HCEC 1CT (cell line): ENCODE results near the gene RASAL2.
A peak's percentile ranks its signal among the peaks of the same experiment; 100 is the strongest.

Source experiments
- DNase-seq: peaks from one replicate; pipeline ENCODE4 v3.0.0-alpha.2; 2017

The RASAL2 gene

GRCh38 chr1:178407655-178408054 lies 313.8 kb downstream of the RASAL2 start:
- no peak for DNase-seq

DNA sequence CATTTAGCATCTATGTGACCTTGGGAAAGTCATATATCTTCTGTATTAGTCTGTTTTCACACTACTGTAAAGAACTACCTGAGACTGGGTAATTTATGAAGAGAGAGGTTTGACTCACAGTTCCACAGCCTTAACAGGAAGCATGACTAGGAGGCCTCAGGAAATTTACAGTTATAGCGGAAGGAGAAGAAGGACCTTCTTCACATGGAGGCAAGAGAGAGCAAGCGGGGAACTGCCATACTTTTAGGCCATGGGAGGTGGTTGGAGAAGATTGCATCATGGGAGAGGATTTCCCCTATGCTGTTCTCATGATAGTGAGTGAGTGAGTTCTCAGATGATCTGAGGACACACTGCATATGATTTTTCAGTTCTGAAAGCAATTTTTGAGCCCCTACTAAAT lies 315.0 kb downstream of the RASAL2 start:
- no peak for DNase-seq

GRCh38 chr1:178409541-178409940 lies 315.6 kb downstream of the RASAL2 start:
- DNase-seq = no peak

DNA sequence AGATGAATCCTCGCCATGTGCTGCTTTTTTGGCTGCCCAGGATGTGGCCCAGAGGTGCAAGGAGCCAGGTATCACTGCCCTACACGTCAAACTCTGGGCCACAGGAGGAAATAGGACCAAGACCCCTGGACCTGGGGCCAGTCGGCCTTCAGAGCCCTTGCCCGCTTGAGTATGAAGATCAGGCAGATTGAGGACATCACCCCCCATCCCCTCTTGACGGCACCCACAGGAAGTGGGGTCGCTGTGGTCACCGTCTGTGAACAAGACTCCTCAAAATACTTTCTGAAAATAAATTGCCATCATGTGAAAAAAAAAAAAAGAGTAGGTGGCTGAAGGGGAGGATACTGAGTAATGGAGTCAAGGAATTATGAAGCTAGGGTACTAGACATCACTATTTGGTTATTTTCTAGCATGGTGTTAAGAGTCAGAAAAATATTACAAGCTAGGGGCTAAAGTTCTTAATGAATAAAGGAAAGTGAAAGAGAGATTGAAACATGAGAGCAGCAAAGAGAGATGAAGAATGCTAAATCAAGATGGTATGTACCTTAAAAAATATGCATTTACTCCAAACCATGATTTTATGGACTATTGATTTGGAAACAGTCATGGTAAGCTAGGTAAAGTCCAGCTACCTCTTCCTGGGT lies 318.0 kb downstream of the RASAL2 start:
- no peak for DNase-seq

DNA sequence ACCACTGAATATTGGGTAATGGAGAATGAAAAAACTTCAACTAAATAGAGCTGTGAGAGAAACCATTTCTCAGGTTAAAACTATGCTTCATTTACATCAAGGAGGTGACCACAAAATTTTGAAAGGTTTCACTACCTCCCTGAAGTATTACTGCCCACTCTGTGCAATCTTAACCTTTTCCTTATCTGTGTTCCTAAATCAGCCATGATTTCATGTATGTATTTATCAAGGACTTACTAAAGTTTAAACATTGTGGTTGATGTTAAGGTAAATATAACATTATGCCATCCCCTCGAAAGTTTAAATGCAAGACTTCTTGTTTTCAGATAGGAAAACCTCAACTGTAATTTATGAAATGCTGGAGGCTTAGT lies 318.5 kb downstream of the RASAL2 start:
- DNase-seq = no peak

- peak; percentile 93 for DNase-seq
Measured at GRCh38 chr1:178417858-178418257, 324.0 kb downstream of the RASAL2 start.

DNA sequence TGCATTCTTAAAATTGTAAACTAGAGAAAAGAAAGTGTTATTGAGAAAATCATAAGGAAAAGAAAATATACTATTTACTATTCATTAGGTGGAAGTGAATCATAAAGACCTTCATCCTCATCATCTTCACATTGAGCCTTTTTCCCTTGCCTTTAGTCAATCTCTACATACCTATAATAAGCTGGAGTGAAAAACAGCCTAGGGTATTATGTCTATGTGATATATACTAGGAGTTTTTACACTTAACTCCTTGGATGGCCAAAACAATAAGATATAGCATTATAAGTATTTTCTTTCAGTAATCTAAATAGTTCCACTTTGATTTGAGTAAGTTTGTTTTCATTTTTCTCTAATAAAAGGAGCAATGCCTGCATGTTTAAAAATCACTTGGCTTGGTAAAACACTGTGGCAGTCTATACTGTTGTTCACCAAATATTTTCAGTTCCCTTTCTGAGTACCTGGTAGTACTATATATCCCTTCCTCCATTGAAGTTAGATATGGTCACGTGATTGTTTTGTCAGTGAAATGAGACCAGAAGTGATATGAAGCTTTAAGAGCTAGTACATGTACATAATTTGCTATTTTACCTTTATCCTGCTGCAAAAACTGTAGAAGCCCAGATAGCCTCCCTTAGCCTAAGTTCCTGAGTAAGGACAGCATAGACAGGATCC lies 324.5 kb downstream of the RASAL2 start:
- DNase-seq = no peak

- DNase-seq = no peak
Measured at GRCh38 chr1:178434360-178434759, 340.5 kb downstream of the RASAL2 start.

GRCh38 chr1:178434899-178435435 lies 341.1 kb downstream of the RASAL2 start:
- no peak for DNase-seq

DNA sequence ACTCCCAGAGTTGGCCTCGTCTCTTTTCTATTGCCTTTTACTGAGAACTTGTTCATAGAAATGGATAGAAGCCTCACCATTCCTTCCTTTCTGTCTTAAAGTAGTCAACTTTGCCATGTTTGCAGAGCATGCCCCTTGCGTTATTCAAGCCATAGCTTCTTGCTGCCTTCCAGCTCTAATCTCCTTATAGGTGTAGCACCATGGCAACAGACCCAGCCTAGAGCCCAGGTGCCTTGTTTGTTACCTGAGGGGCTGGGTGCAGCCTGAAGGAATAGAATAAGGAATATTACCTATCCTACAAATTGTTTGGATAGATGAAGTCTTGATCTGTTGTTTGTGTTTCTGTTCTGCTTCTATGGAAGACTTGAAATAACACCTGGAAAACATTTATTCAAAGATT lies 343.0 kb downstream of the RASAL2 start:
- DNase-seq = no peak

- no peak for DNase-seq
Measured at GRCh38 chr1:178438432-178438831, 344.5 kb downstream of the RASAL2 start.

GRCh38 chr1:178442925-178443324 lies 349.0 kb downstream of the RASAL2 start:
- DNase-seq = no peak

GRCh38 chr1:178450871-178451270 lies 357.0 kb downstream of the RASAL2 start:
- peak; percentile 59 for DNase-seq

DNA sequence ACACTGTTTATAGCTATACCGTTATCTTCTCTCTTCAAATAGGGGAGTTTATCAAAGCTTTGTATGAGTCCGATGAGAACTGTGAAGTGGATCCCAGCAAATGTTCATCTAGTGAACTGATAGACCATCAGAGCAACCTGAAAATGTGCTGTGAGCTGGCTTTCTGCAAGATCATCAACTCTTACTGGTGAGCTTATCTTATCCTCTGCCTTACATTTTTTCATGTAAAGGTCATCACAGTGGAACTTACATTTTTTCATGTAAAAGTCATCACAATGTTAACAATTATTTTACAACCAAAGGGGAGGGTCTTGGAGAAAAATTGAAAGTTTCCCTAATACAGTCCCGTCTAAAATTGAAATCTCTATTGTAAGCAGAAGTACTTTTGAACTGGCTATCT lies 357.6 kb downstream of the RASAL2 start:
- peak; percentile 72 for DNase-seq

DNA sequence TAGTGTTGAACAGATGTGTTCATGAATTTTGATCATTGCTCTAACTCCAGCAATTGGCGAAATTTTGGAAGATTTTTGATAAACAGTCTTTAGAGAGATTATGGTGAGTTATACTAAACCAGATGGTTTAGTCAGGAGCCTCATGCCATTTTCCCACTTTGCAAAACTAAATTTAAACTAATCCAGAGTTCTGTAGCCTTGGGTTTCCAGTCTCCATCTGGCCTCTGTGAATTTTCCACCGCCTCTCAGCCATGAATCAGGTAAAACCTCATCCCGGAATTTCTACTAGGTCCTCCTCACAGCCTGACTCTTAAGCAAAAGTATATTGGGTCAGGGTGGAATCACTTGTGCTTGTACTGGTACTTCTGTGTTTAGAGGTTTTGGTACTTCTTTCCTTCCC lies 358.1 kb downstream of the RASAL2 start:
- DNase-seq = no peak

DNA sequence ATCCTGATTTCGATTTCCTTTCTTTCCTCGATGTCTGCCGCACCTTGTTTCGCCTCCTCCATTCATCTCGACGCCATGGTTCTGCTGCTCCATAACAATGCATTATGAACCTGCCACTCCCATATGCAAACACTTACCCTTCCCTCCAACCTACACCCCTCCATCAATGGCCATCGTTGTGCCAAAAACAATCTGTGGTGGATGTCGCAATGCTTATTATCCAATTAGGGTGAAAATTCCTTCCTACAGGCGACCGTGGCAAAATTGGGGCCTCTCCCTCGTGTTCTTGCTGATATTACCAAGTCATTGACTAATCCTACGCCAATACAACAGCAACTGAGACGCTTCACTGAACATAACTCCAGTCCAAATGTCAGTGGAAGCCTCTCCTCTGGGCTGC lies 362.6 kb downstream of the RASAL2 start:
- DNase-seq = no peak

DNA sequence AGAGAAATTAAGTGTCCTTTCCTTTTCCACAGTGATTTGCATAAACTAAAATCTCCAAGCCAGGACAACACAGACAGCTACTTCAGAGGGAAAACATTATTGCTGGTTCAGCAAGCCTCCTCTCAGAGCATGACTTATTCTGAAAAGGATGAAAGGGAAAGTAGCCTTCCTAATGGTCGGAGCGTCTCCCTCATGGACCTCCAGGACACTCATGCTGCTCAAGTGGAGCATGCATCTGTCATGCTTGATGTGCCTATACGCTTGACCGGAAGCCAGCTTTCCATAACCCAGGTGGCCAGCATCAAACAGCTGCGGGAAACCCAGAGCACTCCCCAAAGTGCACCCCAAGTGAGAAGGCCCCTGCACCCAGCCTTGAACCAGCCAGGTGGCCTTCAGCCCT lies 363.7 kb downstream of the RASAL2 start:
- DNase-seq = no peak

- no peak for DNase-seq
Measured at GRCh38 chr1:178458203-178458602, 364.3 kb downstream of the RASAL2 start.

- DNase-seq = no peak
Measured at GRCh38 chr1:178461104-178461503, 367.2 kb downstream of the RASAL2 start.

DNA sequence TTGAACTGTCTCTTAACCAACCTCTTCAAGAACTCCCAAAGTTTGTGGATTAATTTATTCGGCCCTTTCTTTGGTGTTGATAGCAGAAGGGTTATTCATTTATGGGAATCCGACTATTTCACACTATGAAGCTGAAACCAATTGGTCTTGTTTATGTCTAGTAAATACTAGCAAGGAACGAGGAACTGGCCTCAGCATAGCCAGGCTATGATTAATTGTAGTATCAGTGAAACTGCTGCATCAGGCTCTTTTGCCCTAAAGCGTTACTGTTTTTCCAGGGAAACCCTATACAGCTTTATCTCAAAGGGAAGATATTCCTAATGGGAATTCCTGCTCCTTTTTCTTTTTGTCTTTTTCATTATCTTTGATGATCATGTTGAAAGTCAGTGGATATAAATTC lies 367.8 kb downstream of the RASAL2 start:
- DNase-seq = peak; percentile 12

DNA sequence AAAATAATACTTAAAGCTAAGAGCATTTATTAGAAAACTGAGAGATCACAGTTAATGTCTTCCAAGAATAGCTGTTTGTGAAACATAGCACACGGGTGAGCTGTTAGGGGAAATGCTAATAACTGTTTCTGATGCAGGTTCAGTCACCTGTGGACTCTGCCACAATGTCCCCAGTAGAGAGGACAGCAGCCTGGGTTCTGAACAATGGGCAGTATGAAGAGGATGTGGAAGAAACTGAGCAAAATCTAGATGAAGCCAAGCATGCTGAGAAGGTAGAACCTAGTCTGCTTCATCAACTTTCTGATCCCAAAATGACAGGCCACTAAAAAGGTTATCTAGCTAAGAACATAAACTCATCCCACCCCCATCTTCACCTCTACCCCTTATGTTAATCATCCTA lies 370.2 kb downstream of the RASAL2 start:
- no peak for DNase-seq

DNA sequence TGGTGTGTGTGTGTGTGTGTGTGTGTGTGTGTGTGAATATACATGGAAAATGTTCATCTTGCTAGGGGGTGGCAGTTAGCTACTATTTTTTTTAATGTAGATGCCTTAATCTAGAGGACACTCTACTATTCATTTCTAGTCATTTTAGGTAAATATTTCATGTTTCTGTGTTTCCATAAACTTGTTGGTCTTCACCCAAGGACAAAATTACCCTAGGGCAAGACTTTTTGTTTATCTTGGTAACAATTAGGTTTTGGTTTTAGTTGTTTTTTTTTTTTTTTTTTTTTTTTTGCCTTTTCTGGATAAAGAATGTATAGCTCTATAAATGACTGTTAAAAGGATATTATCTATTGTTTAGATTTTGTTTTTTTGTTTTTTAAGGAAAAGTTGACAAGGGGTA lies 370.7 kb downstream of the RASAL2 start:
- no peak for DNase-seq

DNA sequence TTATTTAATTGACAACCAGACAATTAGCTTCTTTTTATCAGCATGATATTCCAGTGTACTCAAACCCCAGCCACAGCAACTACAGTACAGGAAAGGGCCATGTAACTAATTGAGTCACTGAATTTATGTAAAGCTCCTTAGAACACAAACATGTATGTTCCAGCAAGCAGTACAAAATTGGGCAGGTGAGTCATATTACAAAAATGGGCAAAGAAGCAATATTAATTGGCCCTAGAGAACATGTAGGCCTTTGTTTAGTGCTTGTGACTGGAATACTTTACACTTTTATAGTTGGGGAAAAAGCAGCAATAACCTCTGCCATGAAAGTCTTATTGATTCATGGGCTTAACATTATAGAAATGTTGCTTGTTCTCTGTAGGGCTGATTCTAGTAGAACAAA lies 371.1 kb downstream of the RASAL2 start:
- DNase-seq = peak; percentile 78

DNA sequence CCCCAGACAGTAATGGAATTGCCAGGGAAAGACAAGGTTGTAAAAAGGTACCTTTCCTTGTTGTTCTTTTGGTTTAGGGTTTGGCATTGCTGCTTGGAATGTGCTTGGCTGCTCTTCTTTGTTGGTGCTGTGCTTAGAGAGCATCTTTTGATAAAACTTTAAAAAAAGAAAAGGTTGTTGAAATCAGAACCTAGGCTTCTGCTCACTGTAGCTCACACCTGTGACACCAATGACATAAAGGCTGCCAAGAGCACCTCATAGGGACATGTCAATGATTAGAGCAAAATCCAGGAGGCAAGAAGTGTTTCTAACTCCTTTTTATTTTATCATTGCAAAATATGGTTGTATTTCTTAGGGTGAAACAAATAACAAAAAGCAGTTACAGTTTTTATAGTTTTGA lies 373.9 kb downstream of the RASAL2 start:
- no peak for DNase-seq
